ENCODE data around the gene HORMAD2. TPM values are rescaled to one million over a fixed set of nuclear protein-coding genes. Genes with fewer than 3 reads are reported as not detected.

HORMAD2 gene
- total and polyA plus RNA-seq, 2 donors (not counting 1 experiment from before 2014, with no cell fraction given): not detected

- DNase-seq (ENCODE audit: low read depth in 2 of 2): no peak
- TF ChIP-seq EZH2 (IDR thresholded peaks at IDR 0.05; ENCODE audit: low read length, missing control alignments) (no peak), CTCF (conservative IDR thresholded peaks at IDR 0.05 in 1 of 2, IDR thresholded peaks at IDR 0.05 in 1 of 2; ENCODE audit: low read depth in 1 of 2, low read length in 2 of 2) (no peak)
- Histone ChIP-seq H3K27ac (ENCODE audit: insufficient read depth, low read length) (no peak overlapping the region), H3K4me2 (ENCODE audit: extremely low read depth, insufficient read depth, low read length) (no peak overlapping the region), H3K36me3 (ENCODE audit: control insufficient read depth, insufficient read depth, low read length) (no peaks in the 10 kb centered on the region), H3K4me3 (replicated peaks in 1 of 4; ENCODE audit: control extremely low read depth in 1 of 4, insufficient read depth in 1 of 4, low read depth in 3 of 4, low read length in 4 of 4) (no peak overlapping the region), H4K20me1 (ENCODE audit: control insufficient read depth, extremely low read depth, insufficient read depth, low read length) (no peaks in the 10 kb centered on the region), H3K9me3 (ENCODE audit: control insufficient read depth, insufficient read depth, low read depth, low read length) (no peaks in the 10 kb centered on the region), H3K27me3 (ENCODE audit: control insufficient read depth, insufficient read depth, low read length) (no peaks in the 10 kb centered on the region), H3K9ac (ENCODE audit: insufficient read depth, low read length) (no peak overlapping the region), H2AFZ (ENCODE audit: low read length) (no peak overlapping the region), H3K4me1 (ENCODE audit: control insufficient read depth, extremely low read depth, insufficient read depth, low read length) (peaks cover under 1% of the 10 kb centered on the region), H3K79me2 (ENCODE audit: control insufficient read depth, insufficient read depth, low read length) (no peaks in the 10 kb centered on the region)
Measured at GRCh38 chr22:30033137-30033536, 47.1 kb upstream of the HORMAD2 start.

GRCh38 chr22:30033901-30034300, 46.4 kb upstream of the HORMAD2 start:
- H3K27ac ChIP-seq (ENCODE audit: insufficient read depth, low read length): no peak overlapping the region
- no peak for DNase-seq (ENCODE audit: low read depth in 2 of 2)
- H3K9me3 ChIP-seq (ENCODE audit: control insufficient read depth, insufficient read depth, low read depth, low read length): no peaks in the 10 kb centered on the region
- H4K20me1 ChIP-seq (ENCODE audit: control insufficient read depth, extremely low read depth, insufficient read depth, low read length): no peaks in the 10 kb centered on the region
- no peak overlapping the region for H3K9ac ChIP-seq (ENCODE audit: insufficient read depth, low read length)
- no peak overlapping the region for H2AFZ ChIP-seq (ENCODE audit: low read length)
- no peak overlapping the region for H3K4me3 ChIP-seq (replicated peaks in 1 of 4; ENCODE audit: control extremely low read depth in 1 of 4, insufficient read depth in 1 of 4, low read depth in 3 of 4, low read length in 4 of 4)
- H3K27me3 ChIP-seq (ENCODE audit: control insufficient read depth, insufficient read depth, low read length): no peaks in the 10 kb centered on the region
- H3K79me2 ChIP-seq (ENCODE audit: control insufficient read depth, insufficient read depth, low read length): no peaks in the 10 kb centered on the region
- no peak overlapping the region for H3K4me2 ChIP-seq (ENCODE audit: extremely low read depth, insufficient read depth, low read length)
- H3K36me3 ChIP-seq (ENCODE audit: control insufficient read depth, insufficient read depth, low read length): no peaks in the 10 kb centered on the region
- TF ChIP-seq CTCF (conservative IDR thresholded peaks at IDR 0.05 in 1 of 2, IDR thresholded peaks at IDR 0.05 in 1 of 2; ENCODE audit: low read depth in 1 of 2, low read length in 2 of 2) (no peak), EZH2 (IDR thresholded peaks at IDR 0.05; ENCODE audit: low read length, missing control alignments) (no peak)
- H3K4me1 ChIP-seq (ENCODE audit: control insufficient read depth, extremely low read depth, insufficient read depth, low read length): peaks cover 5% of the 10 kb centered on the region

GRCh38 chr22:30036656-30037055, 43.6 kb upstream of the HORMAD2 start:
- Histone ChIP-seq H3K4me3 (replicated peaks in 1 of 4; ENCODE audit: control extremely low read depth in 1 of 4, insufficient read depth in 1 of 4, low read depth in 3 of 4, low read length in 4 of 4) (no peak overlapping the region), H3K4me2 (ENCODE audit: extremely low read depth, insufficient read depth, low read length) (no peak overlapping the region), H3K27me3 (ENCODE audit: control insufficient read depth, insufficient read depth, low read length) (no peaks in the 10 kb centered on the region), H3K27ac (ENCODE audit: insufficient read depth, low read length) (no peak overlapping the region), H4K20me1 (ENCODE audit: control insufficient read depth, extremely low read depth, insufficient read depth, low read length) (no peaks in the 10 kb centered on the region), H3K9ac (ENCODE audit: insufficient read depth, low read length) (no peak overlapping the region), H3K36me3 (ENCODE audit: control insufficient read depth, insufficient read depth, low read length) (no peaks in the 10 kb centered on the region), H3K4me1 (ENCODE audit: control insufficient read depth, extremely low read depth, insufficient read depth, low read length) (peaks cover 5% of the 10 kb centered on the region), H3K79me2 (ENCODE audit: control insufficient read depth, insufficient read depth, low read length) (no peaks in the 10 kb centered on the region), H3K9me3 (ENCODE audit: control insufficient read depth, insufficient read depth, low read depth, low read length) (no peaks in the 10 kb centered on the region), H2AFZ (ENCODE audit: low read length) (no peak overlapping the region)
- no peak for TF ChIP-seq EZH2 (IDR thresholded peaks at IDR 0.05; ENCODE audit: low read length, missing control alignments)
- TF ChIP-seq CTCF (conservative IDR thresholded peaks at IDR 0.05 in 1 of 2, IDR thresholded peaks at IDR 0.05 in 1 of 2; ENCODE audit: low read depth in 1 of 2, low read length in 2 of 2): no peak
- peak in 1 of 2 donors; percentile 34 for DNase-seq (ENCODE audit: low read depth in 2 of 2)
